IPS-18c (cell line): ENCODE data around the gene PDK2.

Experiments
- H3K4me3 ChIP-seq: 2 replicates; pipeline ENCODE4 v1.7.0; 2013; ENCODE audit warnings: low read depth, mild to moderate bottlenecking, low read length, moderate library complexity; ENCODE audit not compliant: insufficient read depth
- H3K9me3 ChIP-seq: one replicate; pipeline ENCODE4 v1.6.1; 2013; ENCODE audit warnings: mild to moderate bottlenecking, low read length, moderate library complexity; ENCODE audit not compliant: control insufficient read depth, insufficient read depth

Gene PDK2

GRCh38 chr17:50094753-50095619, at the start of gene PDK2:
TSS of gene PDK2 (plus strand) at chr17:50095351. CDS start at chr17:50095436, 85 bp downstream.
- H3K4me3 ChIP-seq, result peak within 1 kb of the TSS; percentile 81
- no peaks in the 10 kb centered on the region for H3K9me3 ChIP-seq

GRCh38 chr17:50046179-50046578, 49.0 kb upstream of the PDK2 start:
- Histone ChIP-seq H3K4me3 (no peak overlapping the region), H3K9me3 (no peaks in the 10 kb centered on the region)

- H3K9me3 ChIP-seq, result no peaks in the 10 kb centered on the region
- H3K4me3 ChIP-seq, result no peak overlapping the region; the same call in 1 of the 2 replicates
Observed at GRCh38 chr17:50046667-50047066, 48.5 kb upstream of the PDK2 start.

GRCh38 chr17:50047083-50047482, 48.1 kb upstream of the PDK2 start:
- H3K9me3 ChIP-seq, result no peaks in the 10 kb centered on the region
- no peak overlapping the region for H3K4me3 ChIP-seq

GRCh38 chr17:50047488-50048126, 47.5 kb upstream of the PDK2 start:
- Histone ChIP-seq H3K4me3 (no peak overlapping the region), H3K9me3 (no peaks in the 10 kb centered on the region)

- no peaks in the 10 kb centered on the region for H3K9me3 ChIP-seq
- no peak overlapping the region for H3K4me3 ChIP-seq
Observed at GRCh38 chr17:50048146-50048720, 46.9 kb upstream of the PDK2 start.

GRCh38 chr17:50048988-50049387, 46.2 kb upstream of the PDK2 start:
- H3K9me3 ChIP-seq, result no peaks in the 10 kb centered on the region
- no peak overlapping the region for H3K4me3 ChIP-seq

- H3K9me3 ChIP-seq, result no peaks in the 10 kb centered on the region
- H3K4me3 ChIP-seq, result no peak overlapping the region
Observed at GRCh38 chr17:50049636-50050035, 45.5 kb upstream of the PDK2 start.

GRCh38 chr17:50050431-50051032, 44.6 kb upstream of the PDK2 start:
- Histone ChIP-seq H3K9me3 (no peaks in the 10 kb centered on the region), H3K4me3 (no peak overlapping the region)

GRCh38 chr17:50051082-50051576, 44.0 kb upstream of the PDK2 start:
- Histone ChIP-seq H3K4me3 (no peak overlapping the region), H3K9me3 (no peaks in the 10 kb centered on the region)

- Histone ChIP-seq H3K9me3 (no peaks in the 10 kb centered on the region), H3K4me3 (no peak overlapping the region)
Observed at GRCh38 chr17:50051606-50052005, 43.5 kb upstream of the PDK2 start.

- Histone ChIP-seq H3K4me3 (no peak overlapping the region), H3K9me3 (no peaks in the 10 kb centered on the region)
Observed at GRCh38 chr17:50052241-50052796, 42.8 kb upstream of the PDK2 start.

- Histone ChIP-seq H3K4me3 (no peak overlapping the region), H3K9me3 (no peaks in the 10 kb centered on the region)
Observed at GRCh38 chr17:50052822-50053653, 42.1 kb upstream of the PDK2 start.

GRCh38 chr17:50053654-50053960, 41.5 kb upstream of the PDK2 start:
- Histone ChIP-seq H3K9me3 (no peaks in the 10 kb centered on the region), H3K4me3 (no peak overlapping the region)

GRCh38 chr17:50055055-50055425, 40.1 kb upstream of the PDK2 start:
- Histone ChIP-seq H3K4me3 (peak overlapping the region; percentile 77), H3K9me3 (no peaks in the 10 kb centered on the region)

GRCh38 chr17:50055426-50056216, 39.5 kb upstream of the PDK2 start, which contains the start of gene ITGA3:
TSS of gene ITGA3 (plus strand) at chr17:50056110. CDS start at chr17:50056440, 330 bp downstream.
- Histone ChIP-seq H3K9me3 (no peaks in the 10 kb centered on the region), H3K4me3 (peak within 1 kb of the TSS; percentile 77)
